ENCODE measurements around the gene KCNQ5. TPM values are rescaled to one million over a fixed set of nuclear protein-coding genes. Genes with fewer than 3 reads are reported as not detected.

The KCNQ5 gene
- total RNA-seq, 1 experiment from 2014 or later = 0.07 TPM

DNA sequence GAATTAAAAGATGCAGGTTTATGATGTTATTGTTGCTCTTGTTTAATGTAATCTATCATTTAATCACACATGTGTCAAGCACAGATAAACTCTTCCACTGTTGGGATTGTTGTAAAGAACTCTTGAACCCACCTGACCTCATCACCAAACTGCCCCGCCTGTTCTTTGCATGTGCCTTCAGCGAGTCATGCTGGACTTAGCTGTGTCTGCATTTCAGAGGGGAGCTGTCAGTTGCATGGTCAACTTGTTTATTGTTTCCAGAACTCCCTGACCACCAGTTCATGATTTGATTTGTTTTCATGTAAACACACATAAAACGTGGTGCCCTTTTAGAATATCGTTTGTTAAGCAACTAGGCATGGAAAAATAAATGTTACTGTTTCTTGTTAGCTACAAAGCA lies 509.8 kb downstream of the KCNQ5 start:
- Histone ChIP-seq H3K4ac (ENCODE audit: low read depth, low read length) (no peak overlapping the region), H2BK12ac (ENCODE audit: insufficient read length, low read depth, low read length) (no peak overlapping the region), H3K23ac (ENCODE audit: insufficient read length, low read depth, low read length) (no peak overlapping the region), H2BK5ac (ENCODE audit: insufficient read length, low read length) (no peak overlapping the region), H2BK120ac (ENCODE audit: low read depth, low read length, poor library complexity, severe bottlenecking) (no peak overlapping the region), H3K56ac (ENCODE audit: insufficient read length, low read depth, low read length) (no peak overlapping the region), H3K9ac (ENCODE audit: extremely low read depth, insufficient read length, low read length) (no peak overlapping the region), H3K23me2 (ENCODE audit: insufficient read length, low read depth, low read length, poor library complexity, severe bottlenecking) (no peaks in the 10 kb centered on the region), H3K27me3 (ENCODE audit: insufficient read depth, low read length) (no peaks in the 10 kb centered on the region), H3T11ph (ENCODE audit: low read length) (no peak overlapping the region), H3K4me2 (ENCODE audit: insufficient read depth, insufficient read length, low read length) (no peak overlapping the region), H3K18ac (ENCODE audit: insufficient read length, low read depth, low read length) (no peak overlapping the region), H3K79me1 (ENCODE audit: insufficient read depth, low read depth, low read length, poor library complexity, severe bottlenecking) (no peaks in the 10 kb centered on the region), H4K20me1 (ENCODE audit: control insufficient read depth, insufficient read depth, insufficient read length) (no peaks in the 10 kb centered on the region), H4K91ac (ENCODE audit: insufficient read length, low read depth, low read length) (no peak overlapping the region), H4K5ac (ENCODE audit: insufficient read length, low read depth, low read length) (no peak overlapping the region), H3K9me3 (ENCODE audit: control insufficient read depth, low read depth, low read length) (no peaks in the 10 kb centered on the region), H4K8ac (replicated peaks; ENCODE audit: insufficient read length, low read depth, low read length) (no peak overlapping the region), H2BK20ac (ENCODE audit: low read depth, low read length, poor library complexity, severe bottlenecking) (no peak overlapping the region), H2BK15ac (ENCODE audit: low read depth, low read length) (no peak overlapping the region), H3K4me1 (ENCODE audit: insufficient read depth, low read length) (no peaks in the 10 kb centered on the region), H3K27ac (ENCODE audit: insufficient read length, low read depth, low read length) (no peak overlapping the region), H3K79me2 (ENCODE audit: insufficient read depth, low read length) (no peaks in the 10 kb centered on the region), H2AK5ac (ENCODE audit: insufficient read length, low read length) (no peak overlapping the region), H3K14ac (ENCODE audit: insufficient read depth, low read length) (no peak overlapping the region), H2AFZ (ENCODE audit: low read length) (no peak overlapping the region)
- peaks cover 3 to 10% of the 10 kb centered on the region in 2 experiments; a peak in 2 of 4 replicates for H3K4me1 Mint-ChIP-seq
- no peak overlapping the region for H3K4me3 Mint-ChIP-seq
- no peak overlapping the region for H3K27ac Mint-ChIP-seq
- peaks cover 17% of the 10 kb centered on the region for H3K27me3 Mint-ChIP-seq (ENCODE audit: low read depth)
- H3K9me3 Mint-ChIP-seq = no peaks in the 10 kb centered on the region
- TF ChIP-seq, protein P1, sequence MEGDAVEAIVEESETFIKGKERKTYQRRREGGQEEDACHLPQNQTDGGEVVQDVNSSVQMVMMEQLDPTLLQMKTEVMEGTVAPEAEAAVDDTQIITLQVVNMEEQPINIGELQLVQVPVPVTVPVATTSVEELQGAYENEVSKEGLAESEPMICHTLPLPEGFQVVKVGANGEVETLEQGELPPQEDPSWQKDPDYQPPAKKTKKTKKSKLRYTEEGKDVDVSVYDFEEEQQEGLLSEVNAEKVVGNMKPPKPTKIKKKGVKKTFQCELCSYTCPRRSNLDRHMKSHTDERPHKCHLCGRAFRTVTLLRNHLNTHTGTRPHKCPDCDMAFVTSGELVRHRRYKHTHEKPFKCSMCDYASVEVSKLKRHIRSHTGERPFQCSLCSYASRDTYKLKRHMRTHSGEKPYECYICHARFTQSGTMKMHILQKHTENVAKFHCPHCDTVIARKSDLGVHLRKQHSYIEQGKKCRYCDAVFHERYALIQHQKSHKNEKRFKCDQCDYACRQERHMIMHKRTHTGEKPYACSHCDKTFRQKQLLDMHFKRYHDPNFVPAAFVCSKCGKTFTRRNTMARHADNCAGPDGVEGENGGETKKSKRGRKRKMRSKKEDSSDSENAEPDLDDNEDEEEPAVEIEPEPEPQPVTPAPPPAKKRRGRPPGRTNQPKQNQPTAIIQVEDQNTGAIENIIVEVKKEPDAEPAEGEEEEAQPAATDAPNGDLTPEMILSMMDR (conservative IDR thresholded peaks at IDR 0.05) = no peak
- H3K36me3 Mint-ChIP-seq (ENCODE audit: insufficient read depth in 1 of 3, low read depth in 3 of 3) = no peaks in the 10 kb centered on the region; a peak in 1 of 7 replicates
- no peak for DNase-seq
- WGBS (ENCODE audit: extremely low coverage, insufficient read length, low lambda C conversion rate) = no CpG with 5 or more reads among the region's 4 CpGs

All from H9 (cell line).